ENCODE measurements around the gene SNX1.
"Not testable (repeated sequence)": the region's sequence is repeated elsewhere in the genome, so short reads cannot be mapped to it uniquely, and the experiment has no call there.

SNX1 gene

GRCh38 chr15:64082757-64083156 lies 13.0 kb upstream of the SNX1 start:
- no peak for DNase-seq

GRCh38 chr15:64089543-64090280 lies 6.1 kb upstream of the SNX1 start:
- no peak for DNase-seq

GRCh38 chr15:64090527-64090926 lies 5.3 kb upstream of the SNX1 start:
- DNase-seq = no peak

- DNase-seq = no peak
Observed at GRCh38 chr15:64092075-64092820, 3.5 kb upstream of the SNX1 start.

GRCh38 chr15:64092864-64093626 lies 2.7 kb upstream of the SNX1 start:
- no peak for DNase-seq

GRCh38 chr15:64093627-64094417 lies 2.0 kb upstream of the SNX1 start, which contains the start of gene CIAO2A:
CIAO2A (minus strand) TSS chr15:64093838; CDS start chr15:64093768, 70 bp downstream.
- DNase-seq = peak; percentile 97

GRCh38 chr15:64095431-64095794 lies 369 bp upstream of the SNX1 start:
- DNase-seq = no peak

GRCh38 chr15:64096668-64097384 lies 1.0 kb downstream of the SNX1 start:
- no peak for DNase-seq

GRCh38 chr15:64099379-64099778 lies 3.6 kb downstream of the SNX1 start:
- DNase-seq = no peak

GRCh38 chr15:64100958-64101357 lies 5.2 kb downstream of the SNX1 start:
- no peak for DNase-seq

GRCh38 chr15:64102497-64102896 lies 6.7 kb downstream of the SNX1 start:
- DNase-seq = no peak

- no peak for DNase-seq
Observed at GRCh38 chr15:64105113-64105704, 9.4 kb downstream of the SNX1 start.

- no peak for DNase-seq
Observed at GRCh38 chr15:64107337-64107736, 11.6 kb downstream of the SNX1 start.

- DNase-seq = not testable (repeated sequence)
Observed at GRCh38 chr15:64110108-64110701, 14.4 kb downstream of the SNX1 start.

GRCh38 chr15:64110950-64111678 lies 15.3 kb downstream of the SNX1 start:
- DNase-seq = no peak

- DNase-seq = no peak
Observed at GRCh38 chr15:64111679-64112050, 15.9 kb downstream of the SNX1 start.

- DNase-seq = no peak
Observed at GRCh38 chr15:64112073-64112772, 16.4 kb downstream of the SNX1 start.

GRCh38 chr15:64112904-64113303 lies 17.1 kb downstream of the SNX1 start:
- no peak for DNase-seq

GRCh38 chr15:64117759-64118487 lies 22.1 kb downstream of the SNX1 start:
- no peak for DNase-seq

Data from NCI-H1417 treated with DMSO at 0.1 percent for 48 hours (cell line).